Keratinocyte (primary cell): ENCODE data around the gene BBX. TPM values are rescaled to one million over a fixed set of nuclear protein-coding genes. Genes with fewer than 3 reads are reported as not detected.
A peak's percentile ranks its signal among the peaks of the same experiment; 100 is the strongest.

Source experiments
- DNase-seq: peaks from one replicate; pipeline ENCODE4 v3.0.0-alpha.2; 2011; ENCODE audit warnings: low read depth, missing footprints, low spot score
- FAIRE-seq: peaks from 2 replicates; lab custom pipeline; 2011; peaks lifted over from hg19 to GRCh38; lab: Jason Lieb, UNC
- H2AFZ ChIP-seq: 2 replicates; pipeline ENCODE4 v1.6.0; 2012; ENCODE audit warnings: low read length, control low read depth, inconsistent platforms; ENCODE audit not compliant: control insufficient read depth
- H3K27ac ChIP-seq: 2 replicates; pipeline ENCODE4 v1.5.1; 2011; ENCODE audit warnings: low read length; ENCODE audit not compliant: control insufficient read depth, insufficient read depth
- H3K27me3 ChIP-seq: 3 replicates; pipeline ENCODE4 v1.6.0; 2011; ENCODE audit warnings: low read length; ENCODE audit not compliant: control insufficient read depth, insufficient read depth; ENCODE audit errors: extremely low read depth
- H3K36me3 ChIP-seq, 2 experiments: 2 replicates in 1 of 2; 3 replicates in 1 of 2; pipeline ENCODE4 v1.5.1; 2011; ENCODE audit warnings: low read length in 2 of 2, mild to moderate bottlenecking in 1 of 2; ENCODE audit not compliant: control insufficient read depth in 2 of 2, insufficient read depth in 2 of 2; ENCODE audit errors: extremely low read depth in 1 of 2
- H3K4me1 ChIP-seq: 3 replicates; pipeline ENCODE4 v1.5.1; 2011; ENCODE audit warnings: low read length; ENCODE audit not compliant: control insufficient read depth, insufficient read depth; ENCODE audit errors: extremely low read depth
- H3K4me2 ChIP-seq: 3 replicates; pipeline ENCODE4 v1.6.0; 2011; ENCODE audit warnings: low read depth, low read length; ENCODE audit not compliant: control insufficient read depth, insufficient read depth; ENCODE audit errors: extremely low read depth
- H3K4me3 ChIP-seq, 3 experiments: fragments of 200-600 bp in 1 of 3; sonication (generic) in 1 of 3; 2 replicates in 2 of 3; 3 replicates in 1 of 3; pipeline ENCODE4 v1.5.1; 2011 to 2016; ENCODE audit warnings: low read length in 3 of 3, mild to moderate bottlenecking in 3 of 3, control low read depth in 2 of 3, inconsistent platforms in 1 of 3, low read depth in 1 of 3, mixed read lengths in 1 of 3, mixed run types in 1 of 3, moderate library complexity in 1 of 3; ENCODE audit not compliant: control insufficient read depth in 2 of 3, insufficient read depth in 2 of 3; ENCODE audit errors: extremely low read depth in 1 of 3
- H3K79me2 ChIP-seq: 2 replicates; pipeline ENCODE4 v1.6.0; 2012; ENCODE audit warnings: low read length; ENCODE audit not compliant: control insufficient read depth, insufficient read depth
- H3K9ac ChIP-seq: 3 replicates; pipeline ENCODE4 v1.6.0; 2011; ENCODE audit warnings: low read length; ENCODE audit not compliant: control insufficient read depth, insufficient read depth; ENCODE audit errors: extremely low read depth
- H3K9me1 ChIP-seq: 3 replicates; pipeline ENCODE4 v1.6.0; 2011; ENCODE audit warnings: low read length; ENCODE audit not compliant: control insufficient read depth, insufficient read depth; ENCODE audit errors: extremely low read depth
- H3K9me3 ChIP-seq: 2 replicates; pipeline ENCODE4 v1.5.1; 2012; ENCODE audit warnings: low read depth, low read length; ENCODE audit not compliant: control insufficient read depth
- H4K20me1 ChIP-seq: 3 replicates; pipeline ENCODE4 v1.6.0; 2011; ENCODE audit warnings: low read length; ENCODE audit not compliant: control insufficient read depth, insufficient read depth; ENCODE audit errors: extremely low read depth
- EZH2 ChIP-seq: IDR thresholded peaks from one replicate; pipeline ENCODE4 v1.6.1; 2012; ENCODE audit warnings: inconsistent platforms, mild to moderate bottlenecking, low read length, moderate library complexity
- dilution Hi-C: fragments of 300-500 bp; cut with MboI; formaldehyde crosslinking; loops from one replicate; pipeline ENCODE4 v1.7.0; 2020; ENCODE audit warnings: low sequenced_read_pairs; ENCODE audit not compliant: extremely low pct_ligation_motif_present
- polyA plus RNA-seq, 5 experiments: library from polyadenylated mRNA; depleted of rRNA in 3 of 5; stranded (reverse) in 3 of 5; stranded (forward) in 1 of 5; unstranded in 1 of 5; fragments of >200 nt; gene quantifications; 1 replicate in 1 of 5; 2 replicates in 3 of 5; 3 replicates in 1 of 5; pipeline versions ENCODE4 v1.2.1 to v1.2.3, GENCODE V29; 2011 to 2012; ENCODE audit warnings: missing spikeins in 2 of 5, low read depth in 1 of 5, low replicate concordance in 1 of 5
- TF ChIP-seq, protein P1 (sequence below), 3 experiments: IDR thresholded peaks in 1 of 3; conservative IDR thresholded peaks in 1 of 3; optimal IDR thresholded peaks in 1 of 3; 2 replicates in 2 of 3; 3 replicates in 1 of 3; pipeline versions ENCODE3 to v1.5.1; 2011; ENCODE audit warnings: low read length in 3 of 3, mild to moderate bottlenecking in 3 of 3, moderate library complexity in 2 of 3, control low read depth in 1 of 3, inconsistent platforms in 1 of 3; ENCODE audit not compliant: insufficient read depth in 2 of 3; ENCODE audit errors: extremely low read depth in 1 of 3

The BBX gene
- polyA plus RNA-seq, 1 donor (not counting 4 experiments of a cell fraction or from before 2014, with no cell fraction given): 43.4 TPM

DNA sequence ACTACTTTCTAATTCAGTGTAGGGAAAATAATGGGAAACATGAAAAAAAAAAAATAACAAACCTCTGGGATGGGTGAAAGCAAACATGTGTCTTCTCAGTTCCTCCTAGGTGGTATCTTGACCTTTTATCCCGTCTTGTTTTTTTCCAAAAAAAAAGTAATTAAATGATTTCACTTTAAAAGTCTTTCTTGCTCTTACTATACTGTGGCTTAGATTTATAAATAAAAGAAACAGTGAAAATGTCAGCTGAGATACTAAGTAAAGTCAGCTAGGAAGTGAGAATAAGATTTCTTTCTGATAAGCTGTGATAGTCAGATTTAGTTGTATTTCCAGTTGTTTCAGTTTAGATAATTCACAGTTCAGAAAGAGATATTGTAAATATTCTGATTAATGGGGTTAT, 37.4 kb downstream of the BBX start:
- Histone ChIP-seq H3K36me3 (no peaks in the 10 kb centered on the region), H3K27me3 (no peaks in the 10 kb centered on the region), H3K4me1 (peaks cover 3% of the 10 kb centered on the region), H4K20me1 (no peaks in the 10 kb centered on the region), H3K4me3 (no peak overlapping the region), H3K9me3 (no peaks in the 10 kb centered on the region), H2AFZ (no peak overlapping the region), H3K27ac (no peak overlapping the region), H3K9ac (no peak overlapping the region), H3K79me2 (peaks cover 5% of the 10 kb centered on the region), H3K9me1 (no peaks in the 10 kb centered on the region), H3K4me2 (no peak overlapping the region)
- dilution Hi-C loops: no loop called here
- TF ChIP-seq, protein P1, sequence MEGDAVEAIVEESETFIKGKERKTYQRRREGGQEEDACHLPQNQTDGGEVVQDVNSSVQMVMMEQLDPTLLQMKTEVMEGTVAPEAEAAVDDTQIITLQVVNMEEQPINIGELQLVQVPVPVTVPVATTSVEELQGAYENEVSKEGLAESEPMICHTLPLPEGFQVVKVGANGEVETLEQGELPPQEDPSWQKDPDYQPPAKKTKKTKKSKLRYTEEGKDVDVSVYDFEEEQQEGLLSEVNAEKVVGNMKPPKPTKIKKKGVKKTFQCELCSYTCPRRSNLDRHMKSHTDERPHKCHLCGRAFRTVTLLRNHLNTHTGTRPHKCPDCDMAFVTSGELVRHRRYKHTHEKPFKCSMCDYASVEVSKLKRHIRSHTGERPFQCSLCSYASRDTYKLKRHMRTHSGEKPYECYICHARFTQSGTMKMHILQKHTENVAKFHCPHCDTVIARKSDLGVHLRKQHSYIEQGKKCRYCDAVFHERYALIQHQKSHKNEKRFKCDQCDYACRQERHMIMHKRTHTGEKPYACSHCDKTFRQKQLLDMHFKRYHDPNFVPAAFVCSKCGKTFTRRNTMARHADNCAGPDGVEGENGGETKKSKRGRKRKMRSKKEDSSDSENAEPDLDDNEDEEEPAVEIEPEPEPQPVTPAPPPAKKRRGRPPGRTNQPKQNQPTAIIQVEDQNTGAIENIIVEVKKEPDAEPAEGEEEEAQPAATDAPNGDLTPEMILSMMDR (optimal IDR thresholded peaks at IDR 0.05 in 1 of 3, IDR thresholded peaks at IDR 0.05 in 1 of 3, conservative IDR thresholded peaks at IDR 0.05 in 1 of 3; ENCODE audit: extremely low read depth in 1 of 3, insufficient read depth in 2 of 3, low read length in 3 of 3): no peak
- no peak for TF ChIP-seq EZH2
- DNase-seq: no peak
- no peak for FAIRE-seq

DNA sequence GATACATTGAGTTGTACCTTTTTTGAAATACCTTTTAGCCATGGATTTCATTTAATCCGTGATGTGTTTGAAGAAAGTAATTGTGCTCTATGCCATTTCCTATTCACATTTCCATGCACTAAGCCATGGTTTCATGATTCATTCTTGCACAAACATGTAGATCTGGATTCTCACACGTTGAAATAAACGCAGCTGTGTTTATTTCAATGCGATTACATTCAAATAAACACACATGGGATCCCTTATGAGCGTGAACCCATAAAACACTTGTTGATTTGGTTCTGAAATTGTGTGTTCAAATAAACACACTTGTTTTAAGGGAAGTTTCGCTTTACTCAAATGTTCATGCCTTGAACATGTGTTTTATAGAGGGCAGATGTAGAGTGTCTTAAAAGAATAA, 39.2 kb downstream of the BBX start:
- H3K4me3 ChIP-seq: no peak overlapping the region
- dilution Hi-C loops: no loop called here
- no peaks in the 10 kb centered on the region for H4K20me1 ChIP-seq
- no peak for TF ChIP-seq EZH2
- TF ChIP-seq, protein P1 (optimal IDR thresholded peaks at IDR 0.05 in 1 of 3, IDR thresholded peaks at IDR 0.05 in 1 of 3, conservative IDR thresholded peaks at IDR 0.05 in 1 of 3; ENCODE audit: extremely low read depth in 1 of 3, insufficient read depth in 2 of 3, low read length in 3 of 3): no peak
- H3K27ac ChIP-seq: no peak overlapping the region
- no peaks in the 10 kb centered on the region for H3K27me3 ChIP-seq
- H3K4me2 ChIP-seq: no peak overlapping the region
- no peak overlapping the region for H2AFZ ChIP-seq
- H3K4me1 ChIP-seq: peaks cover 3% of the 10 kb centered on the region
- FAIRE-seq (peak; percentile 26), DNase-seq (no peak)
- no peaks in the 10 kb centered on the region for H3K9me3 ChIP-seq
- no peaks in the 10 kb centered on the region for H3K36me3 ChIP-seq
- no peaks in the 10 kb centered on the region for H3K9me1 ChIP-seq
- no peak overlapping the region for H3K9ac ChIP-seq
- H3K79me2 ChIP-seq: peaks cover 5% of the 10 kb centered on the region
